SU-DHL-6 (cell line): ENCODE data around the gene GLDN.

Experiments used
- H2AFZ ChIP-seq: fragments of 200-600 bp; sonication (generic); 2 replicates; pipeline ENCODE4 v1.6.1; 2014; ENCODE audit warnings: low read depth, mild to moderate bottlenecking, moderate library complexity, mixed read lengths, antibody characterized with exemption, low read length; ENCODE audit not compliant: severe bottlenecking
- H3F3A ChIP-seq: fragments of 200-600 bp; shearing (Covaris generic); 2 replicates; pipeline ENCODE4 v1.6.0; 2016; ENCODE audit warnings: antibody characterized with exemption, mild to moderate bottlenecking; ENCODE audit not compliant: insufficient read depth
- H3K27ac ChIP-seq: fragments of 200-600 bp; sonication (generic); 2 replicates; pipeline ENCODE4 v1.5.1; 2016; ENCODE audit warnings: low read depth, mild to moderate bottlenecking, low read length, moderate library complexity, mixed read lengths
- H3K27me3 ChIP-seq: fragments of 200-600 bp; sonication (generic), shearing (Covaris generic); 2 replicates; pipeline ENCODE4 v1.6.0; 2014; ENCODE audit warnings: mild to moderate bottlenecking, low read length
- H3K36me3 ChIP-seq: fragments of 200-600 bp; sonication (generic); 2 replicates; pipeline ENCODE4 v1.6.1; 2014; ENCODE audit warnings: mild to moderate bottlenecking, low read length, mixed read lengths
- H3K4me2 ChIP-seq: fragments of 300-600, 200-600 bp; shearing (Covaris generic), sonication (generic); 2 replicates; pipeline ENCODE4 v1.6.0; 2014; ENCODE audit warnings: low read length, low read depth, mild to moderate bottlenecking; ENCODE audit not compliant: poor library complexity, severe bottlenecking
- H3K4me3 ChIP-seq: fragments of 200-600 bp; sonication (generic); 2 replicates; pipeline ENCODE4 v1.5.1; 2014; ENCODE audit warnings: antibody characterized with exemption, low read length, mild to moderate bottlenecking, mixed read lengths; ENCODE audit not compliant: insufficient read depth, poor library complexity, severe bottlenecking
- H3K79me2 ChIP-seq: fragments of 200-600 bp; sonication (generic); 2 replicates; pipeline ENCODE4 v1.6.1; 2014; ENCODE audit warnings: mild to moderate bottlenecking, low read length, moderate library complexity; ENCODE audit not compliant: insufficient read depth
- H3K9ac ChIP-seq: fragments of 200-600 bp; sonication (generic); 2 replicates; pipeline ENCODE4 v1.7.0; 2014; ENCODE audit warnings: mild to moderate bottlenecking, low read length
- H3K9me2 ChIP-seq: fragments of 200-600 bp; sonication (generic); replicated peaks from 2 replicates; pipeline ENCODE4 v1.6.1; 2014; ENCODE audit warnings: low read length; ENCODE audit not compliant: insufficient read depth
- H3K9me3 ChIP-seq: fragments of 200-600 bp; sonication (generic); 2 replicates; pipeline ENCODE4 v1.6.1; 2014; ENCODE audit warnings: low read length, mixed read lengths; ENCODE audit not compliant: insufficient read depth
- H4K20me1 ChIP-seq: fragments of 200-600 bp; sonication (generic); 2 replicates; pipeline ENCODE4 v1.6.1; 2014; ENCODE audit warnings: low read depth, mild to moderate bottlenecking, antibody characterized with exemption, low read length, moderate library complexity, mixed read lengths
- CTCF ChIP-seq: fragments of 200-600 bp; sonication (generic); IDR thresholded peaks from one replicate; pipeline ENCODE4 v1.5.1; 2017; ENCODE audit warnings: antibody characterized with exemption, mild to moderate bottlenecking, low read length, moderate library complexity; ENCODE audit not compliant: insufficient read depth, poor library complexity, severe bottlenecking
- EZH2phosphoT487 ChIP-seq: fragments of 200-600 bp; sonication (generic), shearing (Covaris generic); conservative IDR thresholded peaks from 2 replicates; pipeline ENCODE4 v1.6.1; 2018; ENCODE audit warnings: mild to moderate bottlenecking, antibody characterized with exemption, low read length, moderate library complexity, mixed read lengths

GLDN gene

DNA sequence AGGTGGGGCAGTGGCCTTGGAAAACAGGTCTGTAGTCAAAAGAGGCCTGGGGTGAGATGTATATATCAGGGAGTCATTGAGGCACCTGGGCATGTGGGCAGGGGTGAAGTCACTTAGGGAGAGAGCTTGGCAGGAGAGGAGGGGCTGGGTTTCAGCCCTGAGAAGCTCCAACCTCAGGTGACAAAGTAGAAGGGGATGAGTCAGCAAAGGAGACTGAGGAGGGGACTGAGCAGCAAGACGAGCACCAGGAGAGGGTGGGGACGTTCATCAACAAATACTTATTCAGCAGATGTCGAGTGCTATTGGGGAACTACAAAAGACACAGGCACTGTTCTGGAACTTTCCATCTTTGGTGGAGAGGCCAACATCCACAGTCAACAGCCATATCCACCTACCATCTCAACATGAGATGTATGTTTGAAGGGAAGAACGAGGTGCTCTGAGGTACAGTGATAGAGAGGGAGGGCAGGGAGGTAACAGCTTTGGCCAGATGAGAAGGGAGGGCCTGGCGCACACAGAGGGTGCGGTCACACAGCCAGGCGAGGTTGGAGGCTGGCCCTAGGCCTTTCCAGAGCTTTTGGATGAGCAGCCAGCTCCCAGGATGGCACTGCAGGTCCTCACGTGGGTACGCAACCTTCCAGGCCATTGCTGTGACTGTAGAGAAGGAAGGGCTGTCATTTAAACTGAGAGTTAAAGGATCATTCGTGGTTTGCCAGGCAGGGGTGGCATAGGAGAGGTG is 45.7 kb downstream of the GLDN start:
- no peak overlapping the region for H2AFZ ChIP-seq
- no peaks in the 10 kb centered on the region for H3F3A ChIP-seq
- H3K4me3 ChIP-seq = no peak overlapping the region
- no peak overlapping the region for H3K4me2 ChIP-seq
- no peaks in the 10 kb centered on the region for H3K9me3 ChIP-seq
- H4K20me1 ChIP-seq = no peaks in the 10 kb centered on the region
- H3K27ac ChIP-seq = no peak overlapping the region
- H3K9ac ChIP-seq = no peak overlapping the region
- H3K9me2 ChIP-seq = no peaks in the 10 kb centered on the region
- no peaks in the 10 kb centered on the region for H3K27me3 ChIP-seq
- H3K79me2 ChIP-seq = no peaks in the 10 kb centered on the region
- TF ChIP-seq EZH2phosphoT487 = no peak
- no peak for TF ChIP-seq CTCF
- H3K36me3 ChIP-seq = no peaks in the 10 kb centered on the region

DNA sequence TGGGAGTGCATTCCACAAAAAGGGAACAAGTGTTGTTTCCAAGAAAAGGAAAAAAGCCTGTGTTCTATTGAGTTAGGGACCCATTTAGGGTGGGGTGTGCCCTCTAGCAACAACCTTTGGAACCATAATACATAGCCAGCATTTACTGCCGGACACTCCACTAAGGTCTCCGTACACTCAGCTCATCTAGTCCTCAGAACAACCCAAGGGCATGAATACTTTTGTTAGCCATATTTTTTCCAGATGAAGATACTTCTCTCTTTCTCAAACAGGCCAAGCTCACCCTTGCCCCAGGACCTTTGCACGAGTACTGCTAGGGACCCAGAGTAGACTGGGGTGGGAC is 46.2 kb downstream of the GLDN start:
- no peaks in the 10 kb centered on the region for H3K36me3 ChIP-seq
- no peaks in the 10 kb centered on the region for H3F3A ChIP-seq
- no peak overlapping the region for H3K4me3 ChIP-seq
- no peak overlapping the region for H2AFZ ChIP-seq
- no peaks in the 10 kb centered on the region for H4K20me1 ChIP-seq
- H3K4me2 ChIP-seq = no peak overlapping the region
- no peaks in the 10 kb centered on the region for H3K9me3 ChIP-seq
- H3K27me3 ChIP-seq = no peaks in the 10 kb centered on the region
- no peaks in the 10 kb centered on the region for H3K79me2 ChIP-seq
- H3K9ac ChIP-seq = no peak overlapping the region
- TF ChIP-seq EZH2phosphoT487 = no peak
- TF ChIP-seq CTCF = no peak
- H3K9me2 ChIP-seq = no peaks in the 10 kb centered on the region
- H3K27ac ChIP-seq = no peak overlapping the region

DNA sequence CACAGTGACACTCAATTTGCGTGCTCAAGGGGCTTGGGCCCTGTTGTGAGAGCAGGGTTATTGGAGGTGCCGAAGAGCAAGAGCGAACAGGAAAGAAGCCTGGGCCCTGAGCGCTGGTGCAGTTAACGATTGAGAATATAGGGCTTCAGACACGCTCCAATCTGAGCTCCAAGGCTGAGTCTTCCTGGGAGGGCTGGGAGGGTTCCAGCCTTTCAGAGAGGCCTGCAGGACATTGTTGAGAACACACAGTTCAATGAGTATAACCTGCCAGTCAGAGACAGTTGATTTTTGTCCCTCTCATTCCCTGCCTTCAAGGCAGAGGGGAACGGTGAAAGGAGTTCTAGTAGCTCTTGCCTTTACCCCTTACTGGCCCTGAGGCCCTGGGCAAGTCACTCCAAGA is 47.3 kb downstream of the GLDN start:
- Histone ChIP-seq H2AFZ (no peak overlapping the region), H3K9me3 (no peaks in the 10 kb centered on the region), H3K36me3 (no peaks in the 10 kb centered on the region), H3K4me3 (no peak overlapping the region), H3K27me3 (no peaks in the 10 kb centered on the region), H3K79me2 (no peaks in the 10 kb centered on the region), H4K20me1 (no peaks in the 10 kb centered on the region), H3K9me2 (no peaks in the 10 kb centered on the region), H3K4me2 (no peak overlapping the region), H3K27ac (no peak overlapping the region), H3K9ac (no peak overlapping the region), H3F3A (no peaks in the 10 kb centered on the region)
- no peak for TF ChIP-seq EZH2phosphoT487
- TF ChIP-seq CTCF = no peak
